SK-N-SH treated with all-trans-retinoic acid at 6 μM for 48 hours (cell line): ENCODE data around the gene GPR32.
"Not testable (repeated sequence)": the region's sequence is repeated elsewhere in the genome, so short reads cannot be mapped to it uniquely, and the experiment has no call there.

Source experiments
- BACH2 ChIP-seq: fragments of 250-450 bp; sonication (Bioruptor Pico); IDR thresholded peaks from 2 replicates; pipeline ENCODE4 v1.9.0; 2021; ENCODE audit warnings: mild to moderate bottlenecking, borderline replicate concordance
- GLIS3 ChIP-seq: fragments of 250-450 bp; sonication (Bioruptor Pico); IDR thresholded peaks from 2 replicates; pipeline ENCODE4 v1.5.0; 2020; ENCODE audit warnings: mild to moderate bottlenecking, moderate library complexity
- PATZ1 ChIP-seq: fragments of 250-450 bp; sonication (Bioruptor Pico); IDR thresholded peaks from 2 replicates; pipeline ENCODE4 v1.8.0; 2020; ENCODE audit warnings: mild to moderate bottlenecking, moderate library complexity, borderline replicate concordance
- POU6F1 ChIP-seq: fragments of 250-450 bp; sonication (Bioruptor Pico); IDR thresholded peaks from 2 replicates; pipeline ENCODE4 v1.8.0; 2021; ENCODE audit warnings: low read depth, mild to moderate bottlenecking, moderate library complexity, borderline replicate concordance
- RARB ChIP-seq: fragments of 250-450 bp; sonication (Bioruptor Pico); IDR thresholded peaks from 2 replicates; pipeline ENCODE4 v1.8.0; 2021; ENCODE audit warnings: mild to moderate bottlenecking, moderate library complexity
- ZFP30 ChIP-seq: fragments of 450-650 bp; formaldehyde crosslinking; IDR thresholded peaks from 2 replicates; pipeline ENCODE4 v1.5.0; 2022; ENCODE audit warnings: mild to moderate bottlenecking, moderate library complexity
- TF ChIP-seq, protein P1 (sequence below): fragments of 250-450 bp; sonication (Bioruptor Pico); IDR thresholded peaks from 2 replicates; pipeline ENCODE4 v1.5.1; 2020; ENCODE audit warnings: low read depth, mild to moderate bottlenecking, moderate library complexity
- TF ChIP-seq, protein P2 (sequence below): fragments of 250-450 bp; sonication (Bioruptor Pico); IDR thresholded peaks from 2 replicates; pipeline ENCODE4 v1.5.0; 2020; ENCODE audit warnings: mild to moderate bottlenecking, moderate library complexity

DNA sequence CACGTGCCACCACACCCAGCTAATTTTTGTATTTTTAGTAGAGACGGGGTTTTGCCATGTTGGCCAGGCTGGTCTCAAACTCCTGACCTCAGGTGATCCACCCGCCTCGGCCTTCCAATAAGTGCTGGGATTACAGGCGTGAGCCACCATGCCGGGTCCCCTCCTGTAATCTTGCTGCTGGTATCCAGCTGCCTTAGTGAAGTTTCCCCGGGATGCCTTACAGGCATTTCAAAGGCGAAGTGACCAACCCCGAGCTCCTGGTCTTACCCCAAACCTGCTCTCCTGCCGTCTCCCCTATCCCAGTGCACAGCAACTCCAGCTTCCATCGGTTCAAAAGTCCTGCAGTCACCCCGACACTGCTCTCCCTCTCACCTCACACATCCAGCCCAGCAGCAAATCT is 3.5 kb upstream of the GPR32 start:
- TF ChIP-seq, protein P1, sequence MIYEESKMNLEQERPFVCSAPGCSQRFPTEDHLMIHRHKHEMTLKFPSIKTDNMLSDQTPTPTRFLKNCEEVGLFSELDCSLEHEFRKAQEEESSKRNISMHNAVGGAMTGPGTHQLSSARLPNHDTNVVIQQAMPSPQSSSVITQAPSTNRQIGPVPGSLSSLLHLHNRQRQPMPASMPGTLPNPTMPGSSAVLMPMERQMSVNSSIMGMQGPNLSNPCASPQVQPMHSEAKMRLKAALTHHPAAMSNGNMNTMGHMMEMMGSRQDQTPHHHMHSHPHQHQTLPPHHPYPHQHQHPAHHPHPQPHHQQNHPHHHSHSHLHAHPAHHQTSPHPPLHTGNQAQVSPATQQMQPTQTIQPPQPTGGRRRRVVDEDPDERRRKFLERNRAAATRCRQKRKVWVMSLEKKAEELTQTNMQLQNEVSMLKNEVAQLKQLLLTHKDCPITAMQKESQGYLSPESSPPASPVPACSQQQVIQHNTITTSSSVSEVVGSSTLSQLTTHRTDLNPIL (CRISPR knock-in tag) = not testable (repeated sequence)
- not testable (repeated sequence) for TF ChIP-seq GLIS3, PATZ1, BACH2, ZFP30, RARB, POU6F1 (CRISPR knock-in tag)
- TF ChIP-seq, protein P2, sequence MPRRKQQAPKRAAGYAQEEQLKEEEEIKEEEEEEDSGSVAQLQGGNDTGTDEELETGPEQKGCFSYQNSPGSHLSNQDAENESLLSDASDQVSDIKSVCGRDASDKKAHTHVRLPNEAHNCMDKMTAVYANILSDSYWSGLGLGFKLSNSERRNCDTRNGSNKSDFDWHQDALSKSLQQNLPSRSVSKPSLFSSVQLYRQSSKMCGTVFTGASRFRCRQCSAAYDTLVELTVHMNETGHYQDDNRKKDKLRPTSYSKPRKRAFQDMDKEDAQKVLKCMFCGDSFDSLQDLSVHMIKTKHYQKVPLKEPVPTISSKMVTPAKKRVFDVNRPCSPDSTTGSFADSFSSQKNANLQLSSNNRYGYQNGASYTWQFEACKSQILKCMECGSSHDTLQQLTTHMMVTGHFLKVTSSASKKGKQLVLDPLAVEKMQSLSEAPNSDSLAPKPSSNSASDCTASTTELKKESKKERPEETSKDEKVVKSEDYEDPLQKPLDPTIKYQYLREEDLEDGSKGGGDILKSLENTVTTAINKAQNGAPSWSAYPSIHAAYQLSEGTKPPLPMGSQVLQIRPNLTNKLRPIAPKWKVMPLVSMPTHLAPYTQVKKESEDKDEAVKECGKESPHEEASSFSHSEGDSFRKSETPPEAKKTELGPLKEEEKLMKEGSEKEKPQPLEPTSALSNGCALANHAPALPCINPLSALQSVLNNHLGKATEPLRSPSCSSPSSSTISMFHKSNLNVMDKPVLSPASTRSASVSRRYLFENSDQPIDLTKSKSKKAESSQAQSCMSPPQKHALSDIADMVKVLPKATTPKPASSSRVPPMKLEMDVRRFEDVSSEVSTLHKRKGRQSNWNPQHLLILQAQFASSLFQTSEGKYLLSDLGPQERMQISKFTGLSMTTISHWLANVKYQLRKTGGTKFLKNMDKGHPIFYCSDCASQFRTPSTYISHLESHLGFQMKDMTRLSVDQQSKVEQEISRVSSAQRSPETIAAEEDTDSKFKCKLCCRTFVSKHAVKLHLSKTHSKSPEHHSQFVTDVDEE (CRISPR knock-in tag) = not testable (repeated sequence)
